GOT3 (cell line): ENCODE results near the gene CDKN2A.
"Not testable (repeated sequence)": the region's sequence is repeated elsewhere in the genome, so short reads cannot be mapped to it uniquely, and the experiment has no call there.

Experiments used
- DNase-seq: peaks from one replicate; lab custom pipeline; 2025; ENCODE audit warnings: mixed read lengths; lab: John Stamatoyannopoulos, UW

The CDKN2A gene

DNA sequence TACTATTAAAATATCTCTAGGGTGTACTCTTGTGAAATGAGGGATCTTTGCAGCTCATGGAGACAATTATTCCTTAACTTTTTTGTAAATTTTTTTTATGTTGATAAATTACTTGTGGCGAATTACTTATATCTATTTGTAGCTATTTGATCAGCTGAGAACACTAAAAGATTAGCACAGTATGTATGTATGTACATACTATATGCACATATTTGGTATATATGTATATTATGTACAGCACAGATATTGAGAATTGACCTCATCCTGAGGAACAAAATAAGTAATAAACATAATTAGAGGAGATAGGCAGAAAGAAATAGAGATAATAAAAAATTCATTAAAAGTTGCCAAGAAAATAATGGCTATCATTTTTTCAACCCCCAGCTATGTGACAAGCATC lies 11.8 kb downstream of the CDKN2A start:
- DNase-seq = no peak

DNA sequence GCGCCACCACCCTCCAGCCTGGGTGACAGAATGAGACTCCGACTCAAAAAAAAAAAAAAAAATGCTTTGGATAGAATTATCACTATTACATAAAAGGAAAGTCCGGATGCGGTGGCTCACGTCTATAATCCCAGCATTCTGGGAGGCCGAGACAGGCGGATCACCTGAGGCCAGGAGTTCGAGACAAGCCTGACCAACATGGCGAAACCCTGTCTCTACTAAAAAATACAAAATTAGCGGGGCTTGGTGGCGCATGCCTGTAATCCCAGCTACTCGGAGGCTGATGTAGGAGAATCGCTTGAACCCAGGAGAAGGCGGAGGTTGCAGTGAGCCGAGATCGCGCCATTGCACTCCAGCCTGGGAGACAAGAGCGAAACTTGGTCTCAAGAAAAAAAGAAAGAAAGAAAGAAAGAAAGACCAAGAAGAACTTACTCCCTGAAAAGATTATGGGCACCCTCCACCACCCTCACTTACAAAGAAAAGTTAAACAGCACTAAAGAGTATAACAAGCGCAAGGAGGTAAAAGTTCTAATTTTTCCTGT lies 17.8 kb downstream of the CDKN2A start:
- DNase-seq = no peak

- no peak for DNase-seq
These were observed 19.3 kb downstream of the CDKN2A start for GRCh38 chr9:21974722-21975409.

GRCh38 chr9:21974343-21974721 lies 19.9 kb downstream of the CDKN2A start:
- no peak for DNase-seq

- no peak for DNase-seq
These were observed 21.8 kb downstream of the CDKN2A start for GRCh38 chr9:21972361-21972760.

DNA sequence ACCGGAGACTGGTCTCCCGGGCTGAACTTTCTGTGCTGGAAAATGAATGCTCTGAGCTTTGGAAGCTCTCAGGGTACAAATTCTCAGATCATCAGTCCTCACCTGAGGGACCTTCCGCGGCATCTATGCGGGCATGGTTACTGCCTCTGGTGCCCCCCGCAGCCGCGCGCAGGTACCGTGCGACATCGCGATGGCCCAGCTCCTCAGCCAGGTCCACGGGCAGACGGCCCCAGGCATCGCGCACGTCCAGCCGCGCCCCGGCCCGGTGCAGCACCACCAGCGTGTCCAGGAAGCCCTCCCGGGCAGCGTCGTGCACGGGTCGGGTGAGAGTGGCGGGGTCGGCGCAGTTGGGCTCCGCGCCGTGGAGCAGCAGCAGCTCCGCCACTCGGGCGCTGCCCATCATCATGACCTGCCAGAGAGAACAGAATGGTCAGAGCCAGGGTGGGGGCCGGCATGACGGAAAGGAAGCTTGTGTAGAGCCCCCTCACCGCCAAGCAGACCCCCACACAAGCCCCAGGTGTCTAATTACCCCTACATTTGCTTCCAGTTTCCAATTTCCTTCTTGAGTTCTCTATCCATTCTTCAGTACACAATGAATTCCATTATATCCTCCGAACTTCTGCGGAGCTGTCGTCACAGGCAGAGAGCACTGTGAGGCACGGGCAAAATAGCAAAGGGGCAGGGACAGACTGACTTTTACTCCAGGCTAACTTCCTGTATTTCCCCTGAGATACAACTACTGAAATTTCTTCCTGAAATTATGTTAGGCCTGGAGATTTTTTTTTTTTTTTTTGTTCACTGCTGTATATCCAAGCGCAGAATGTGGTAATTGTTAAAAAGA lies 23.2 kb downstream of the CDKN2A start:
- no peak for DNase-seq

- no peak for DNase-seq
These were observed 24.0 kb downstream of the CDKN2A start for GRCh38 chr9:21969951-21970799.

DNA sequence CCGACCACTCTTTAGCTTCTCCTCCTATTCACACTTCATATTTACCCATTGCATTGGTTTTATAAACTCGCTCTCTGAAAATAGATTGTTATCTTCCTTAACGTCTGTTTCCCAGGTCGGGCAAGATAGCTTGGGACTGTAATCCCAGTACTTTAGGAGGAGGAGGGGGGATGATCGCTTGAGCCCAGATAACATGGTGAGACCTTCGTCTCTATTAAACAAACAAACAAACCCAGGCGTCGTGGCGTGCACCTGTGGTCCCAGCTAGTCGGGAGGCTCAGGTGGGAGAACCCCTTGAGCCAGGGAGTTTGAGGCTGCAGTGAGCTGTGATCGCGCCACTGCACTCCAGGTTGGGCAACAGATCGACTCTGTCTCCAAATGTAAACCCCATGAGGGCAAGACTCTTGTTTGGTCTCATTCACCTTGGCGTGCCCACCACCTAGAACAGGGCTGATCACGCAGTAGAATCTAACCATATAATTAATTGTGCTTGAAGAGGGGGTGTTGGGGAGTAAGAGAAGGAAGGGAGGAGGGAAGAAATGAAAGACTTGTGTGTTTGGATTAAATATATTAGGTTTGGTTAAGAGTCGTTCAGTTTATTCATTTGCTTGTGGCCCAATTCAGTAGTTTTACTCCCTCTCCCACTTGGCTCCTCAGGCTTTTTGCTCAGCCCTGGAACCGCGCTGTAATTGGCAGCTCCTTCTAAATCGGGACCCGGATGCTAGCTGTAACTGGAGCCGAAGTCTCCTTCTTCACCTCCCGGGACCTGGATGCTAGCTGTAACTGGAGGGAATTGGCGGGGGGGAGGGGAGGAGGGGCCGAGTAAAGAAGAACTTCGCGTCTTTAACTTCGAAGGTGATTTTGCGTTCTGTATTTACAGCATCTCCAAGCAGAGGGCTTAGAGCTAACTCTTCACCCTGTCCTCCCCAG lies 24.9 kb downstream of the CDKN2A start:
- DNase-seq = no peak

DNA sequence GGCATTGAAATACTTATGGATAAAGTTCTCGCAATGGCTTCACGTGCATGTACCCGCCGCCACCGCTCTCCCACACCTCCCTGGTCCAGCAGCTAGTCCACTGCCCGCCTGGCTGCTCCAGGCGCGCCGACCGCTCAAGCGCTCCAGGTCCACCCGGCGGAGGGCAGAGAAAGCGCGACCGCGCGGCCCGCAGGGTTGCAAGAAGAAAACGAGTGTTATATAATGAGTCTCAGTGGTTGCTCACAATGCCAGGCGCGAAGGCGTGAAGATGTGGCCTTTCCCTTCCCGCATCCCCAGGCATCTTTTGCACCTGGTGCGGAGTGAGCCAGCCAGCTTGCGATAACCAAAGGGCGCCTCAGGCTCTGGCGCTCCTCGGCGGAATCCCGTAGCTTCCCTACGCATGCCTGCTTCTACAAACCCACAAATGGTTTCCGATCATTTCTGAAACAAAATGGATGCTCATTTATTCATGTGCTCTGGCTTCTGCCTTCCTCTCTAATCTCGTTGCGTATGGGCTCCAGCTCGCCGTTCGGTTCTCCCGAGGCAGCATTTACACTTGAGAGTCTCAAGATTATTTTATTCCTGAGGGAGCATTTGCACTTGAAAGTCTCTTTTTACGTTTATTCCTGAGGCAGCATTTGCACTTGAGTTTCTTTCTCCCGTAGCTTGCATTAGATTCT lies 25.7 kb downstream of the CDKN2A start:
- no peak for DNase-seq

DNA sequence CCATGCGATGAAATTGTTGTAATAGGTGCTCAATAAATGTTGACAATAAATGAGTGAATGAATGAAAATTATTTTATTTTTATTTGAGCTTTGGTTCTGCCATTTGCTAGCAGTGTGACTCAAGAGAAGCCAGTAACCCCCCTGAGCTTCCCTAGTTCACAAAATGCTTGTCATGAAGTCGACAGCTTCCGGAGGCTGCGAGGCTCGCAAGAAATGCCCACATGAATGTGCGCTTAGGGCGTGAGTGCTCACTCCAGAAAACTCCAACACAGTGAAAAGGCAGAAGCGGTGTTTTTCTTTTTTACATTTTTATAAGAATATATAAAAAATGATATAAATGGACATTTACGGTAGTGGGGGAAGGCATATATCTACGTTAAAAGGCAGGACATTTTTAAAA lies 26.5 kb downstream of the CDKN2A start:
- DNase-seq = no peak

DNA sequence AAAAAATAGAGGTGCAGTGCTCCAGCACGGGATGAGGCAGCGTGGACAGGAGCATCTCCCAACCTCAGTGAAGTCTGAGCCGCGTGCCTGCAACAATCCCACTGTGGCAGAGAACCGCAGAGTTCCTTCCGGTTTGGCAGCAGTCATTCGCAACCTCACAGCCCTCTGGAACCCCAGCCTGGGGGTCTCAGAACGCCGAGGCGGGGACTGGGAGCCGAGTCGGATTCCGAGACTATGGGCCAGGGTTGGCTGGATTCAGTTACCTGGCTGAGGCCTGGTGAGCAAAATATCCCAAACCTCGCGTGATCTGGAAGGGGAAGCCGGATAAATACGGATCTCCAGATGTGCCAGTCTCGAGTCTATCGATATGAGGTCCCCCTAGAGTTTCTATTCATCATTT lies 27.0 kb downstream of the CDKN2A start:
- no peak for DNase-seq

- no peak for DNase-seq
These were observed 27.9 kb downstream of the CDKN2A start for GRCh38 chr9:21966140-21966851.

- DNase-seq = no peak
These were observed 28.7 kb downstream of the CDKN2A start for GRCh38 chr9:21965401-21965951.

DNA sequence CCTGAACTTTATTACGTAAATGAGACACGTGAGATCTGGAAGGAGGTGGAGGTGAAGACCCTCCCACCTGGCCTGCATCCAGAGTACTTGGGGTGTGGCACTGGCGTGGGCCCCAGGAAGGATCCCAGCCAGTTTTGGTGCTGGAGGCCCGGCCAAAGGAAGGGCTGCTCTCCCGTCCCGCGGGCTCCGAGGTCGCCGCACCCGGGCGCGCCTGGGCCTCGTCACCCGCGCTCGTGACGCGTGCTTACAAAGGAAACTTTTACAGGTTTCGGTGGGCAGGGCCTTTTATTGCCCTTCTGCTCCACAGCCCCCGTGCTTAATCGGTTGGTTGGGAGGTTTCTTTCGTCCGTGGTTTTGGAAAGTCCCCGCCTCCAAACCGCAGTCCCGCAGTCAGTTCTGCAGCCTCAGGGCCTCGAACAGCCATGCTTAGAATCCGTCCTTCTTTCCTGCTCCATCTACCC lies 29.2 kb downstream of the CDKN2A start:
- no peak for DNase-seq

- no peak for DNase-seq
These were observed 32.6 kb downstream of the CDKN2A start for GRCh38 chr9:21961569-21961968.

GRCh38 chr9:21959268-21959667 lies 34.9 kb downstream of the CDKN2A start:
- DNase-seq = not testable (repeated sequence)

DNA sequence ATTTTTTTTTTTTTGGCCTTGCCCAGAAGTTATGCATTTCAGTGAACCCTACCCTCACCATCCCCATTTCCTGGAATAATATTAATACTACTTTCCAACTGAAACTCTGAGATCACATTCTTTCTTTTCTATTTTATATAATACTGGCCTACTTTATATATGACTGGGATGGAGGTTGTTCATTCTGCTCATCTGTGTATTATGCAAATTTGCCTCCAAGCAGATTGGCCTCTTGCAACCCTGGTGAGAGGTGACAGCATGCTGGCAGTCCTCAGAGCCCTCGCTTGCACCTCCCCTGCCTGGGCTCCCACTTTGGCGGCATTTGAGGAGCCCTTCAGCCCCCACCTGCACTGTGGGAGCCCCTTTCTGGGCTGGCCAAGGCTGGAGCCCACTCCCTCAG lies 35.4 kb downstream of the CDKN2A start:
- no peak for DNase-seq

GRCh38 chr9:21945606-21946005 lies 48.6 kb downstream of the CDKN2A start:
- DNase-seq = no peak

DNA sequence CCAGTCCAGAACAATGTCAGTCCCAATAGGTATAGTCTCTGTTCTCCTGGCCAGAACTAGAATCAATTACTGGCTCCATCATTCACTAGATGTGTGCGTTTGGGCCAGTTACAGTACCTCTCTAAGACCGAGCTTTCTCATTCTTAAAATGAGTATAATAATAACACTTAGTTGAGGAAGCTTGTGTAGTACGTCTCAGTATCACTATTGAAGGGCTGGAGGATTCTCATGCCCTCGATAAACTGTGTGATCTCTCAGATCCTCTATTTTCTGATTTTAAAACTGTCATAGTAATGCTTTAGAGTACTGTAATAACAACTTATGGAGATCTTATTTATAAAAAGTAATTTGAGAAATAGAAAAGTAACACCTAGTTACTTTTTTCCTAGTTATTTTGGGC lies 50.7 kb downstream of the CDKN2A start:
- no peak for DNase-seq
